Gastroesophageal sphincter (tissue), 3 donors: ENCODE data around the gene SERTAD2.

ENCODE experiments used
- EP300 ChIP-seq: sonication (generic); formaldehyde crosslinking; IDR thresholded peaks from one replicate; pipeline ENCODE4 v1.6.1; 2017; ENCODE audit warnings: antibody characterized with exemption, mild to moderate bottlenecking
- POLR2A ChIP-seq, 2 donors: fragments of 450-650 bp; IDR thresholded peaks; one replicate each; pipeline ENCODE4 v1.6.1; 2017; ENCODE audit warnings: antibody characterized with exemption in 2 of 2, mild to moderate bottlenecking in 2 of 2, moderate library complexity in 1 of 2
- POLR2AphosphoS5 ChIP-seq: sonication (generic); formaldehyde crosslinking; IDR thresholded peaks from one replicate; pipeline ENCODE4 v1.6.1; 2017; ENCODE audit warnings: antibody characterized with exemption
- TF ChIP-seq, protein P1 (sequence below), 4 experiments: fragments of 200-600 bp in 2 of 4; fragments of 450-650 bp in 2 of 4; sonication (generic) in 1 of 4; IDR thresholded peaks; one replicate each; pipeline ENCODE4 v1.5.1; 2017 to 2019; ENCODE audit warnings: antibody characterized with exemption in 4 of 4, mild to moderate bottlenecking in 2 of 4, moderate library complexity in 2 of 4

DNA sequence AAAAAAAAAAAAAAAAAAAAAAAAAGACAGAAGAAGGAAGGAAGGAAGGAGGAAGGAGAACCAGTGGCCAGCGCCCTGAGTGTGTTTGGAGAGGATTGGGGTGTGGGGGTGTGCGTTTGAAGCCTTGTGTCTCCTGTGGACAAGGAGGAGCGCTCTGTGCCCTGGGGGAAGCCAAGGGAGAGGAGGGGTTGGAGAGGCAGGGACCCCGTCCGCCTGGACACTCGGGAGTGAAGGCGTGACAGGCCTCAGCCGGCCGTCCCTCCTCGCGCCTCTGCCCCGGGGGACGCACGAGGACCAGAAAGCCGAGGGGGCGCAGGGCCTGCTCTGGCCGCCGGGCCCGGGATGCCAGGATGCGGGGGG, 44.9 kb downstream of the SERTAD2 start:
- TF ChIP-seq POLR2A (IDR thresholded peaks at IDR 0.05) = no peak
- TF ChIP-seq EP300 = no peak
- TF ChIP-seq, protein P1, sequence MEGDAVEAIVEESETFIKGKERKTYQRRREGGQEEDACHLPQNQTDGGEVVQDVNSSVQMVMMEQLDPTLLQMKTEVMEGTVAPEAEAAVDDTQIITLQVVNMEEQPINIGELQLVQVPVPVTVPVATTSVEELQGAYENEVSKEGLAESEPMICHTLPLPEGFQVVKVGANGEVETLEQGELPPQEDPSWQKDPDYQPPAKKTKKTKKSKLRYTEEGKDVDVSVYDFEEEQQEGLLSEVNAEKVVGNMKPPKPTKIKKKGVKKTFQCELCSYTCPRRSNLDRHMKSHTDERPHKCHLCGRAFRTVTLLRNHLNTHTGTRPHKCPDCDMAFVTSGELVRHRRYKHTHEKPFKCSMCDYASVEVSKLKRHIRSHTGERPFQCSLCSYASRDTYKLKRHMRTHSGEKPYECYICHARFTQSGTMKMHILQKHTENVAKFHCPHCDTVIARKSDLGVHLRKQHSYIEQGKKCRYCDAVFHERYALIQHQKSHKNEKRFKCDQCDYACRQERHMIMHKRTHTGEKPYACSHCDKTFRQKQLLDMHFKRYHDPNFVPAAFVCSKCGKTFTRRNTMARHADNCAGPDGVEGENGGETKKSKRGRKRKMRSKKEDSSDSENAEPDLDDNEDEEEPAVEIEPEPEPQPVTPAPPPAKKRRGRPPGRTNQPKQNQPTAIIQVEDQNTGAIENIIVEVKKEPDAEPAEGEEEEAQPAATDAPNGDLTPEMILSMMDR (IDR thresholded peaks at IDR 0.05) = no peak
- TF ChIP-seq POLR2AphosphoS5 = no peak
